DND-41 (cell line): Measurements from ENCODE around the gene GRIN3B.

Experiments used
- CTCF ChIP-seq: IDR thresholded peaks from 2 replicates; pipeline ENCODE4 v1.5.1; 2012; ENCODE audit warnings: borderline replicate concordance, low read length, moderate library complexity, mild to moderate bottlenecking; ENCODE audit not compliant: poor library complexity, severe bottlenecking; ENCODE audit errors: extremely low read depth
- EZH2 ChIP-seq: IDR thresholded peaks from 3 replicates; pipeline ENCODE4 v1.6.1; 2012; ENCODE audit warnings: borderline replicate concordance, low read depth, mild to moderate bottlenecking, moderate library complexity, low read length, inconsistent platforms; ENCODE audit not compliant: severe bottlenecking

GRCh38 chr19:954672-955494 is 45.3 kb upstream of the GRIN3B start:
- TF ChIP-seq CTCF (no peak), EZH2 (no peak)
